ENCODE data around the gene BCAT1. TPM values are rescaled to one million over a fixed set of nuclear protein-coding genes. Genes with fewer than 3 reads are reported as not detected.
"Not testable (repeated sequence)": the region's sequence is repeated elsewhere in the genome, so short reads cannot be mapped to it uniquely, and the experiment has no call there.

Gene BCAT1
- total RNA-seq, 1 donor from 2014 or later, result 14.6 TPM

- TF ChIP-seq, protein P1, sequence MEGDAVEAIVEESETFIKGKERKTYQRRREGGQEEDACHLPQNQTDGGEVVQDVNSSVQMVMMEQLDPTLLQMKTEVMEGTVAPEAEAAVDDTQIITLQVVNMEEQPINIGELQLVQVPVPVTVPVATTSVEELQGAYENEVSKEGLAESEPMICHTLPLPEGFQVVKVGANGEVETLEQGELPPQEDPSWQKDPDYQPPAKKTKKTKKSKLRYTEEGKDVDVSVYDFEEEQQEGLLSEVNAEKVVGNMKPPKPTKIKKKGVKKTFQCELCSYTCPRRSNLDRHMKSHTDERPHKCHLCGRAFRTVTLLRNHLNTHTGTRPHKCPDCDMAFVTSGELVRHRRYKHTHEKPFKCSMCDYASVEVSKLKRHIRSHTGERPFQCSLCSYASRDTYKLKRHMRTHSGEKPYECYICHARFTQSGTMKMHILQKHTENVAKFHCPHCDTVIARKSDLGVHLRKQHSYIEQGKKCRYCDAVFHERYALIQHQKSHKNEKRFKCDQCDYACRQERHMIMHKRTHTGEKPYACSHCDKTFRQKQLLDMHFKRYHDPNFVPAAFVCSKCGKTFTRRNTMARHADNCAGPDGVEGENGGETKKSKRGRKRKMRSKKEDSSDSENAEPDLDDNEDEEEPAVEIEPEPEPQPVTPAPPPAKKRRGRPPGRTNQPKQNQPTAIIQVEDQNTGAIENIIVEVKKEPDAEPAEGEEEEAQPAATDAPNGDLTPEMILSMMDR (conservative IDR thresholded peaks at IDR 0.05; ENCODE audit: low read depth, low read length), result no peak
- H3K4me3 ChIP-seq (ENCODE audit: low read depth, low read length), result no peak overlapping the region
- DNase-seq (ENCODE audit: low read depth), result no peak
Measured at GRCh38 chr12:24940157-24940556, 8.7 kb downstream of the BCAT1 start.

DNA sequence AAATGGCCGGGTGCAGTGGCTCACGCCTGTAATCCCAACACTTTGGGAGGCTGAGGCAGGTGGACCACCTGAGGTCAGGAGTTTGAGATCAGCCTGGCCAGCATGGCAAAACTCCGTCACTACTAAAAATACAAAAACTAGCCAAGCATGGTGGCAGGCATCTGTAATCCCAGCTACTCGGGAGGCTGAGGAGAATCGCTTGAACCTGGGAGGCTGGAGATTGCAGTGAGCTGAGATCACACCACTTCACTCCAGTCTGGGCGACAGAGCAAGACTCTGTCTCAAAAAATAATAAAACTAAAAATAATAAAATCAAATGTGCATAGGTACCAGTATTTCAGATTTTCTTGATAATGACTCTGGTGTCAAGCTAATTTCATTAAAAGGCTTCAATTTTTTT lies 9.3 kb downstream of the BCAT1 start:
- not testable (repeated sequence) for H3K4me3 ChIP-seq (ENCODE audit: low read depth, low read length); DNase-seq (ENCODE audit: low read depth)

DNA sequence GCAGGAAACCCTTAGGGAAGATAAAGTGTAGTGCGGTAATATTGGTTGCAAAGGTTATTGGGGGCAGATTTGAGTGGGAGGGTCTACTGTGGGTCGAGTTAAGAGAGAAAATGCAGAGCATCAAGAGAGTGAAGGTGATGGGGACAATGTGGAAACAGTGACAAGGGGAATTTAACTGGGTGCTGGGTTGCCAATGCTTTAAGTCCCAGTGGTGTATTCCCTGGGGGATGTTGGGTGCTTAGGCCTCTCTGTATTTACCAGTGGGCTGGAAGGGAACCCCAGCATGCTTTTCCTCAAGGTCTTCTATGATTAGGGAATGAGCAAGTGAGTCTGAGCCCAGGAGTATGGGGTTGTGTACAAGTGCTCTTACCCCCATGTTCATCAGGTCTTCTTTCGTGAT lies 10.6 kb downstream of the BCAT1 start:
- H3K4me3 ChIP-seq (ENCODE audit: low read depth, low read length), result no peak overlapping the region
- DNase-seq (ENCODE audit: low read depth), result no peak
- TF ChIP-seq, protein P1 (conservative IDR thresholded peaks at IDR 0.05; ENCODE audit: low read depth, low read length), result no peak

DNA sequence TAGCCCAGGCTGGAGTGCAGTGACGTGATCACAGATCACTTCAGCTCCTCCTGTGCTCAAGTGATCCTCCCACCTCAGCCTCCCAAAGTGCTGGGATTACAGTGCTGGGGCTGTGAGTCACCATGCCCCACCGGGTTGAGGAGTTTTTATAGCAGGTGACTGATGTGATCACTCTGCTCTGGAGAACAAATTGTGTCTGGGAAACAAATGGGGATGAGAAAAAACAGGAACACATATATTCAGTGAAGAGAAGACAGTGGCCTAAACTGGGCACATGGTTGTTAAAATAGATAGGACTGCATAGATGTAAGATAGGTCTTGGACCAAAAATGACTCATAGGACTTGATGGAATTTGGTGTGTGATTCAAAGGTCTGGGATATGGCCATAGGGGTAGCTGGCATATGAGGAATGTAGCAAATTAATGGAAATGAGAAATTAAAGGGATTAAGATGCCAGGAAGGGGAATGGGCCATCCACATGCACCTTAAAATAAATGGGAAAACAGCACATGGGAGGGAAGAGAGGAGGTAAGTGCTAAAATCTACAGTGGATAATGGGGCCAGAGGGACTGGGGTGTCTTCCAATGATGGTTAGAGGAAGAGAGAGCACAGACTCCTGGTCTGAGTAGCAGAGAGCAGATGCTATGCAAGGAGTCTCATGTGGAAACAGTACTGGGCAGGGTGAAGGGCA lies 11.2 kb downstream of the BCAT1 start:
- TF ChIP-seq, protein P1 (conservative IDR thresholded peaks at IDR 0.05; ENCODE audit: low read depth, low read length), result no peak
- DNase-seq (ENCODE audit: low read depth), result no peak
- no peak overlapping the region for H3K4me3 ChIP-seq (ENCODE audit: low read depth, low read length)

DNA sequence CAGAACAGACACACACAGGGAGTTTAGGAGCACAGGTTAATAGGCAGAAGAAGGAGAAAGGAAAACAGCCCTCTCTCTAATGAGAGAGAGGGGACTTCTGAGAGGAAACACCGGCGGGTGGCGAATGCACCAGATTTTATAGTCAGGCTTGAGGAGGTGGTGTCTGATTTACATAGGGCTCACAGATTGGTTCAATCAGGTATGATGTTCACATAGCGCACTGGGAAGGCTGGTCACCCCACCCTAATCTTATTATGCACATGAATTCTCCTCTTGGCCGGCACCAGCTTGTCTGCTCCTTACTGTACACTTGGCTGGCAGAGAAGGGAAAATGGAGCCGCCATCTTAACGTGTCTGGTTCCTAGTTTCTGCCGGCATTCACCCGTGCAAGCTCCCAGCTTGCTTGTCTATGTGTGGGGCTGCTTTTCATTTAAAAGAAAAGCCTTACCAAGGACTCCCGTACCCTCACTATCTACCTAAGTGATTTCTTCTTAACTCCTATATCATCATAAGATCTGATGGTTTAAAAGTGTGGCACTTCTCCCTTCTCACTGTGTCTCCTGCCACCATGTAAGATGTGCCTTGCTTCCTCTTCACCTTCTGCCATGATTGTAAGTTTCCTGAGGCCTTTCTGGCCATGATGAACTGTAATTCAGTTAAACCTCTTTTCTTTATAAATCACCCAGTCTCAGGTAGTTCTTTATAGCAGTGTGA lies 15.1 kb downstream of the BCAT1 start:
- TF ChIP-seq, protein P1 (conservative IDR thresholded peaks at IDR 0.05; ENCODE audit: low read depth, low read length), result no peak
- H3K4me3 ChIP-seq (ENCODE audit: low read depth, low read length), result no peak overlapping the region
- DNase-seq (ENCODE audit: low read depth), result no peak

DNA sequence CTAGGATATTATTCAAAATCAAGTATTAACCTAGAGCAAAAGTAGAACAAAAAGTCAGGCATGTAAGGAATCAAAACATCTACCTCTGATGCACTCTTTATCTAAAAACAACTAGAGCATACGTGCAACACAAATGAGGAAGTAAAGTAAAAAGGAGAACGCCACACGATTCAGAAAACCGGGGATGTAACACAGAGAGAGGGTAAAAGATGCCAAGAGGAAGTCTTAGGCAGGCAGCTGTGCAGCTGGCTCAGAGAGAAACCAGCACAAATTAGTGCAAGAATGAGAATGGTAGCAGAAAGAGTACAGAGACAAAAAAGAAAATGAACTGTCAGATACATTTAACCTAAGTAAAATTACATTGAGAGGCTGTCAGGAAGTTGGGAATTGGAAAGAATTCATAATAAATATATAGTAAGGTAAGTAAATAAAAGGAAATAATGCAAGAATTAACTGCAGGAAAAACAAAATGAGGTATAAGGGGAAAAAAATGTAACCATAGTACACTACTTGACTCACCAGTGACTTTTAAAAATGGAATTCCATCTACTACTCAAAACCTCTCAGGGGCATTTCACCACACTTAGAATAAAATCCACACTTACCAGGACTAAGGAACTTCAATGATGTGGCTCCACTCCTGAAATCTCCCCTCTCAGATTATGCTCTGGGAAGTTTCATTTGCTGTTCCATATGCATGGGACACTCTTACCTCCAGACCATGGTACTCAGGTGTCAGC lies 17.1 kb downstream of the BCAT1 start:
- TF ChIP-seq, protein P1 (conservative IDR thresholded peaks at IDR 0.05; ENCODE audit: low read depth, low read length), result no peak
- DNase-seq (ENCODE audit: low read depth), result no peak

DNA sequence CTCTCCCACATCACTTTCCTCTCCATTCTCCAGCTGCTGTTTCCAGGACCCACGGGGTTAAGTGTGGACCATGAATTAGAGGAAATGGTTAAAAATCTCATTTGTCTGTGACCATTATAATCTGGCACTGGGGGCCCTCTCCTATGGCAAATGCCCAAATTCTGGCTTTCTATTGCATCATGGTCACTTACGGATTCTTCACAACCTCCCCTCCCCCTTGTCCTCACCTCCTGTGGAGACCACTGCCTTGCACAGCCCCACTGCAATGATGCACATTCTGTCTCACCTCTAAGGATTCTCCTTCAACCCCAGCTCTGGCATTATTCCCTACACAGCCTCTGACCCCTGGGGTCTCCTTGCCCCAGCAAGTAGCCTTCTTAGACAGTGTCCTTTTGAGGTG lies 18.9 kb downstream of the BCAT1 start:
- TF ChIP-seq, protein P1 (conservative IDR thresholded peaks at IDR 0.05; ENCODE audit: low read depth, low read length), result no peak
- no peak overlapping the region for H3K4me3 ChIP-seq (ENCODE audit: low read depth, low read length)
- DNase-seq (ENCODE audit: low read depth), result no peak

More for the DNA sequence above, 17.1 kb downstream of the BCAT1 start:
- H3K4me3 ChIP-seq (ENCODE audit: low read depth, low read length), result no peak overlapping the region

DNA sequence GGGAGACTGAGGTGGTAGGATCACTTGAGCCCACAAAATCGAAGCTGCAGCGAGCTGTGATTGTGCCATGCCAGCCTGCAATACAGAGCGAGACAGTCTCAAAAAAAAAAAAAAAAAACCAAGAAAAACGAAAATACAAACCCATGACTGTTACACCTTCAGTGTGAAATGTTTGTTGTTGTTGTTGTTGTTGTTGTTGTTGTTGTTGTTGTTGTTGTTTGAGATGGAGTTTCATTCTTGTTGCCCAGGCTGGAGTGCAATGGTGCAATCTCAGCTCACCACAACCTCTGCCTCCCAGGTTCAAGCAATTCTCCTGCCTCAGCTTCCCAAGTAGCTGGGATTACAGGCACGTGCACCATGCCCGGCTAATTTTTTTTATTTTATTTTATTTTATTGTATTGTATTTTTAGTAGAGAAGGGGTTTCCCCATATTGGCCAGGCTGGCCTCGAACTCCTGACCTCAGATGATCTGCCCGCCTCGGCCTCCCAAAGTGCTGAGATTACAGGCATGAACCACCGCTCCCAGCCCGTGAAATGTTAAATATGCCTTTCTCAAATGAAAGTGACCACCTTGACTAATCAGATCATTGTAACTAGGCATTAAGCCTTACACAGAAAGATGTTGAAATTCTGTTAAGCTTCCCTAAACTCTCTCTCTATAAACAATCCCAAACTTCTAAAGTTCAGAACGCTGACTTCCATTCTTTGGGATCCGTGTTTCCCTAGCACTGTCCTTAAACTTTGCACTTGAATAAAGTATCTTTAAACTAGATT lies 20.2 kb downstream of the BCAT1 start:
- not testable (repeated sequence) for DNase-seq (ENCODE audit: low read depth); H3K4me3 ChIP-seq (ENCODE audit: low read depth, low read length)
